K562 (cell line): ENCODE data around the gene RACK1. TPM values are rescaled to one million over a fixed set of nuclear protein-coding genes. Genes with fewer than 3 reads are reported as not detected.

Source experiments
- DIDO1 ChIP-seq: fragments of 450-650 bp; IDR thresholded peaks from 2 replicates; pipeline ENCODE4 v1.6.1; 2016; ENCODE audit warnings: low read depth, missing biosample characterization, missing genetic modification characterization
- E2F4 ChIP-seq: sonication (generic); formaldehyde crosslinking; IDR thresholded peaks from 2 replicates; pipeline ENCODE4 v1.8.0; 2022; ENCODE audit warnings: mild to moderate bottlenecking, low read depth, missing genetic modification reagents
- ETV1 ChIP-seq: fragments of 450-650 bp; conservative IDR thresholded peaks from 2 replicates; pipeline ENCODE4 v1.6.1; 2016; ENCODE audit warnings: missing genetic modification characterization, control low read depth, low read depth, missing compliant biosample characterization
- ETV5 ChIP-seq: sonication (generic); formaldehyde crosslinking; IDR thresholded peaks from 2 replicates; pipeline ENCODE4 v1.4.0; 2020; ENCODE audit warnings: low read depth, mild to moderate bottlenecking, missing genetic modification reagents
- GABPA ChIP-seq: fragments of 200-800 bp; sonication (Bioruptor generic); conservative IDR thresholded peaks from 2 replicates; pipeline ENCODE4 v1.6.1; 2016; ENCODE audit warnings: low read depth, missing genetic modification characterization, missing compliant biosample characterization
- KDM5B ChIP-seq: fragments of 200-600 bp; sonication (generic); IDR thresholded peaks from 2 replicates; pipeline ENCODE4 v1.6.1; 2012; ENCODE audit warnings: low read depth, mild to moderate bottlenecking, moderate library complexity, low read length, control low read depth, inconsistent platforms; ENCODE audit not compliant: insufficient replicate concordance
- KLF13 ChIP-seq: fragments of 450-650 bp; IDR thresholded peaks from 2 replicates; pipeline ENCODE4 v1.6.1; 2016; ENCODE audit warnings: missing genetic modification characterization, low read depth, mild to moderate bottlenecking, missing compliant biosample characterization, moderate library complexity, borderline replicate concordance
- KLF6 ChIP-seq: fragments of 250-450 bp; sonication (Bioruptor Pico); IDR thresholded peaks from 2 replicates; pipeline ENCODE4 v1.4.0; 2020; ENCODE audit warnings: mild to moderate bottlenecking, moderate library complexity, borderline replicate concordance
- LCOR ChIP-seq: sonication (generic); formaldehyde crosslinking; IDR thresholded peaks from 2 replicates; pipeline ENCODE4 v1.8.0; 2022; ENCODE audit warnings: mild to moderate bottlenecking, missing genetic modification reagents
- MCM7 ChIP-seq, 2 experiments: fragments of 450-650 bp; IDR thresholded peaks; 2 replicates each; pipeline ENCODE4 v1.6.1; 2016 to 2018
- MTA3 ChIP-seq: fragments of 450-650 bp; formaldehyde crosslinking; IDR thresholded peaks from 2 replicates; pipeline ENCODE4 v1.6.1; 2017; ENCODE audit warnings: mild to moderate bottlenecking, borderline replicate concordance
- MTF1 ChIP-seq: fragments of 250-450 bp; sonication (Bioruptor Pico); IDR thresholded peaks from 2 replicates; pipeline ENCODE4 v1.9.0; 2021; ENCODE audit warnings: moderate library complexity, mild to moderate bottlenecking, inconsistent platforms, borderline replicate concordance
- POLR2B ChIP-seq: fragments of 450-650 bp; IDR thresholded peaks from 2 replicates; pipeline ENCODE4 v1.6.1; 2018; ENCODE audit warnings: low read depth; ENCODE audit not compliant: partially characterized antibody
- PRDM10 ChIP-seq: fragments of 450-650 bp; IDR thresholded peaks from 2 replicates; pipeline ENCODE4 v1.6.1; 2018; ENCODE audit not compliant: partially characterized antibody
- RBBP5 ChIP-seq: fragments of 200-600 bp; sonication (generic); IDR thresholded peaks from 2 replicates; pipeline ENCODE4 v1.6.1; 2012; ENCODE audit warnings: borderline replicate concordance, mild to moderate bottlenecking, low read length, control low read depth, inconsistent platforms; ENCODE audit not compliant: insufficient read depth, poor library complexity, severe bottlenecking
- SFPQ ChIP-seq: fragments of 200-400 bp; formaldehyde crosslinking; IDR thresholded peaks from 2 replicates; pipeline ENCODE4 v1.6.1; 2017; ENCODE audit warnings: mild to moderate bottlenecking, low read depth, low read length, moderate library complexity
- TFAM ChIP-seq: fragments of 250-450 bp; sonication (Bioruptor Pico); conservative IDR thresholded peaks from 2 replicates; pipeline ENCODE4 v1.5.0; 2021; ENCODE audit warnings: mild to moderate bottlenecking, moderate library complexity
- ZBTB43 ChIP-seq: sonication (generic); formaldehyde crosslinking; IDR thresholded peaks from 2 replicates; pipeline ENCODE4 v1.8.0; 2023; ENCODE audit warnings: mild to moderate bottlenecking, missing genetic modification reagents
- polyA plus RNA-seq, 8 experiments: library from polyadenylated mRNA; depleted of rRNA in 4 of 8; stranded (reverse) in 5 of 8; unstranded in 3 of 8; fragments of >200 nt; fragmentation: Nextera tagmentation in 2 of 8; fragmentation: Illumina TruSeq in 1 of 8; extraction: Ambion mirVana in 2 of 8; extraction: Trizol in 1 of 8; gene quantifications; 2 replicates each; pipeline versions ENCODE4 v1.2.1 to v1.2.3, GENCODE V29; 2011 to 2014; ENCODE audit warnings: inconsistent platforms in 1 of 8, missing spikeins in 1 of 8
- total RNA-seq, 7 experiments: library from RNA; depleted of rRNA in 6 of 7; stranded (reverse); fragments of >200 nt in 6 of 7; fragmentation: Illumina TruSeq in 2 of 7; extraction: Trizol in 2 of 7; gene quantifications; 2 replicates each; pipeline versions ENCODE4 v1.2.1 to v1.2.3, GENCODE V29; 2011 to 2021; ENCODE audit warnings: low replicate concordance in 1 of 7

The RACK1 gene
- total and polyA plus RNA-seq, 9 of the 15 experiments (the other 6 are each of a cell fraction or from before 2014, with no cell fraction given), result 2,303 to 5,311 (median 3,833) TPM

- TF ChIP-seq KLF6 (CRISPR knock-in tag) (0 out of 2 replicates have a peak, but pooled peaks have one; percentile 23), PRDM10 (peak; percentile 58), RBBP5 (peak; percentile 93), DIDO1 (tag) (peak; percentile 76; the same call in 1 of the 2 replicates), KLF13 (tag) (peak; percentile 82), ETV5 (peak; percentile 98), POLR2B (peak; percentile 87), LCOR (peak; percentile 82; the same call in 1 of the 2 replicates), GABPA (tag) (peak; percentile 99), MTA3 (peak; percentile 82; the same call in 1 of the 2 replicates), KDM5B (peak; percentile 43), E2F4 (CRISPR knock-in tag) (no peak), MTF1 (CRISPR knock-in tag) (no peak), SFPQ (no peak), TFAM (CRISPR knock-in tag) (no peak), ZBTB43 (CRISPR knock-in tag) (no peak), ETV1 (tag) (peak; percentile 97), MCM7 (IDR thresholded peaks at IDR 0.05) (no peak)
Observed at GRCh38 chr5:181223058-181223728, 20.5 kb downstream of the RACK1 start, which contains the start of gene TRIM41 (continued).
